Measurements from ENCODE around the gene PTGES3. TPM values are rescaled to one million over a fixed set of nuclear protein-coding genes. Genes with fewer than 3 reads are reported as not detected.
A peak's percentile ranks its signal among the peaks of the same experiment; 100 is the strongest.
"Not testable (repeated sequence)": the region's sequence is repeated elsewhere in the genome, so short reads cannot be mapped to it uniquely, and the experiment has no call there.

The PTGES3 gene
- total RNA-seq, 2 experiments from 2014 or later = 355 to 356 TPM

GRCh38 chr12:56648023-56648422 lies 40.1 kb downstream of the PTGES3 start:
- Mint-ChIP-seq H3K4me1 (ENCODE audit: low read depth) (peaks cover 22% of the 10 kb centered on the region), H3K36me3 (peaks cover 33% of the 10 kb centered on the region)
- CTCF ChIA-PET, H3K9me3 Mint-ChIP-seq, H3K4me3 Mint-ChIP-seq, H3K27ac Mint-ChIP-seq, H3K27me3 Mint-ChIP-seq: not testable (repeated sequence)
- intact Hi-C loops (cut with micrococcal nuclease) = loop anchor here (5.0 kb wide), 1 partner anchor 464 kb away; the partner anchor contains the start of gene STAT6
- peak; percentile 1 for DNase-seq
- POLR2A ChIA-PET = interaction anchor here (0.8 kb wide), 1 partner anchor 32 kb away, joined by 3 read pairs; no protein-coding TSS in a partner anchor

- Mint-ChIP-seq H3K4me1 (ENCODE audit: low read depth) (peaks cover 32% of the 10 kb centered on the region), H3K27me3 (no peaks in the 10 kb centered on the region), H3K4me3 (peak within 1 kb of the TSS; percentile 96), H3K36me3 (peaks cover 46% of the 10 kb centered on the region), H3K9me3 (no peaks in the 10 kb centered on the region), H3K27ac (peak within 1 kb of the TSS; percentile 98)
- ChIA-PET POLR2A (interaction anchor here (0.7 to 4.1 kb wide), 11 partner anchors 10 to 527 kb away, joined by 3 to 36 read pairs (median 4); partner anchors contain the start of genes BAZ2A, NACA, PTGES3 and ZC3H10), CTCF (interaction anchor here (0.6 to 2.5 kb wide), 5 partner anchors 10 to 420 kb away, joined by 3 to 39 read pairs (median 3); no protein-coding TSS in a partner anchor)
- DNase-seq = peak; percentile 96
- intact Hi-C loops (cut with micrococcal nuclease) = loop anchor here (1.0 to 5.0 kb wide), 6 partner anchors 10 to 466 kb away; partner anchors contain the start of genes NACA, PTGES3 and STAT6
Observed at GRCh38 chr12:56645717-56646446, 42.2 kb downstream of the PTGES3 start, which contains the start of gene ATP5F1B. TSS of gene ATP5F1B (minus strand) at chr12:56645984. CDS start at chr12:56645963, 21 bp downstream.

- Mint-ChIP-seq H3K27ac (peak overlapping the region; percentile 98), H3K4me1 (ENCODE audit: low read depth) (peaks cover 34% of the 10 kb centered on the region), H3K36me3 (peaks cover 50% of the 10 kb centered on the region), H3K9me3 (no peaks in the 10 kb centered on the region), H3K4me3 (peak overlapping the region; percentile 96), H3K27me3 (no peaks in the 10 kb centered on the region)
- intact Hi-C loops (cut with micrococcal nuclease) = loop anchor here (5.0 kb wide), 1 partner anchor 467 kb away; the partner anchor contains the start of gene STAT6
- peak; percentile 16 for DNase-seq
- CTCF ChIA-PET = interaction anchor here (0.5 to 2.5 kb wide), 4 partner anchors 9 to 261 kb away, joined by 3 to 39 read pairs (median 4); no protein-coding TSS in a partner anchor
- POLR2A ChIA-PET = interaction anchor here (0.7 to 4.1 kb wide), 9 partner anchors 9 to 527 kb away, joined by 3 to 36 read pairs (median 4); partner anchors contain the start of genes BAZ2A, NACA and ZC3H10
Observed at GRCh38 chr12:56645201-56645716, 42.8 kb downstream of the PTGES3 start.

GRCh38 chr12:56644654-56645053 lies 43.4 kb downstream of the PTGES3 start:
- intact Hi-C loops (cut with micrococcal nuclease) = loop anchor here (5.0 kb wide), 1 partner anchor 468 kb away; the partner anchor contains the start of gene STAT6
- H3K9me3 Mint-ChIP-seq = no peaks in the 10 kb centered on the region
- peak overlapping the region; percentile 96 for H3K4me3 Mint-ChIP-seq
- CTCF ChIA-PET = interaction anchor here (2.5 kb wide), 1 partner anchor 9 kb away, joined by 39 read pairs; no protein-coding TSS in a partner anchor
- H3K27me3 Mint-ChIP-seq = no peaks in the 10 kb centered on the region
- H3K36me3 Mint-ChIP-seq = peaks cover 54% of the 10 kb centered on the region
- peak overlapping the region; percentile 98 for H3K27ac Mint-ChIP-seq
- no peak for DNase-seq
- peaks cover 34% of the 10 kb centered on the region for H3K4me1 Mint-ChIP-seq (ENCODE audit: low read depth)
- POLR2A ChIA-PET = interaction anchor here (0.5 to 4.1 kb wide), 6 partner anchors 9 to 526 kb away, joined by 3 to 36 read pairs (median 6); partner anchors contain the start of genes BAZ2A and ZC3H10

GRCh38 chr12:56641219-56641618 lies 46.9 kb downstream of the PTGES3 start:
- ChIA-PET CTCF (interaction anchor here (0.7 kb wide), 1 partner anchor 27 kb away, joined by 3 read pairs; no protein-coding TSS in a partner anchor), POLR2A (no interaction called here)
- peaks cover 73% of the 10 kb centered on the region for H3K36me3 Mint-ChIP-seq
- H3K27me3 Mint-ChIP-seq = no peaks in the 10 kb centered on the region
- H3K27ac Mint-ChIP-seq = peak overlapping the region; percentile 13
- H3K4me3 Mint-ChIP-seq = no peak overlapping the region
- intact Hi-C loops (cut with micrococcal nuclease) = no loop called here
- H3K9me3 Mint-ChIP-seq = no peaks in the 10 kb centered on the region
- no peak for DNase-seq
- peaks cover 48% of the 10 kb centered on the region for H3K4me1 Mint-ChIP-seq (ENCODE audit: low read depth)

- Mint-ChIP-seq H3K36me3 (peaks cover 43% of the 10 kb centered on the region), H3K27ac (peak overlapping the region; percentile 86), H3K4me3 (no peak overlapping the region), H3K4me1 (ENCODE audit: low read depth) (peaks cover 43% of the 10 kb centered on the region), H3K9me3 (no peaks in the 10 kb centered on the region), H3K27me3 (no peaks in the 10 kb centered on the region)
- POLR2A ChIA-PET = interaction anchor here (0.7 to 1.6 kb wide), 2 partner anchors 9 to 69 kb away, joined by 4 to 7 read pairs; no protein-coding TSS in a partner anchor
- no peak for DNase-seq
- CTCF ChIA-PET = no interaction called here
- intact Hi-C loops (cut with micrococcal nuclease) = loop anchor here (2.0 to 10.0 kb wide), 7 partner anchors 35 to 593 kb away; partner anchors contain the start of genes APOF, NAB2, NACA and PTGES3
Observed at GRCh38 chr12:56637621-56638020, 50.5 kb downstream of the PTGES3 start.

GRCh38 chr12:56636675-56637540 lies 51.2 kb downstream of the PTGES3 start:
- peaks cover 45% of the 10 kb centered on the region for H3K4me1 Mint-ChIP-seq (ENCODE audit: low read depth)
- intact Hi-C loops (cut with micrococcal nuclease) = loop anchor here (1.0 to 10.0 kb wide), 10 partner anchors 9 to 592 kb away; partner anchors contain the start of genes APOF, NAB2, NACA and PTGES3
- peak; percentile 96 for DNase-seq
- ChIA-PET CTCF (interaction anchor here (0.6 to 3.2 kb wide), 30 partner anchors 9 to 533 kb away, joined by 3 to 39 read pairs (median 5); partner anchors contain the start of genes ATP5F1B, NACA, PA2G4 and PRIM1), POLR2A (interaction anchor here (0.6 to 3.8 kb wide), 15 partner anchors 8 to 475 kb away, joined by 3 to 59 read pairs (median 4); partner anchors contain the start of genes ATP5F1B, NACA, PTGES3 and STAT2)
- H3K36me3 Mint-ChIP-seq = peaks cover 36% of the 10 kb centered on the region
- H3K9me3 Mint-ChIP-seq = no peaks in the 10 kb centered on the region
- peak overlapping the region; percentile 82 for H3K4me3 Mint-ChIP-seq
- peak overlapping the region; percentile 86 for H3K27ac Mint-ChIP-seq
- no peaks in the 10 kb centered on the region for H3K27me3 Mint-ChIP-seq

- peak; percentile 95 for DNase-seq
- ChIA-PET POLR2A (interaction anchor here (0.6 to 3.8 kb wide), 14 partner anchors 8 to 476 kb away, joined by 3 to 59 read pairs (median 4); partner anchors contain the start of genes ATP5F1B, NACA, PTGES3 and STAT2), CTCF (interaction anchor here (0.6 to 3.2 kb wide), 29 partner anchors 8 to 532 kb away, joined by 3 to 39 read pairs (median 5); partner anchors contain the start of genes ATP5F1B, NACA, PA2G4 and PRIM1)
- peak overlapping the region; percentile 86 for H3K27ac Mint-ChIP-seq
- peaks cover 54% of the 10 kb centered on the region for H3K4me1 Mint-ChIP-seq (ENCODE audit: low read depth)
- intact Hi-C loops (cut with micrococcal nuclease) = loop anchor here (1.0 to 10.0 kb wide), 10 partner anchors 8 to 591 kb away; partner anchors contain the start of genes APOF, NAB2, NACA and PTGES3
- no peaks in the 10 kb centered on the region for H3K9me3 Mint-ChIP-seq
- peaks cover 31% of the 10 kb centered on the region for H3K36me3 Mint-ChIP-seq
- H3K4me3 Mint-ChIP-seq = peak overlapping the region; percentile 82
- H3K27me3 Mint-ChIP-seq = no peaks in the 10 kb centered on the region
Observed at GRCh38 chr12:56635806-56636674, 52.0 kb downstream of the PTGES3 start.

- peaks cover 60% of the 10 kb centered on the region for H3K4me1 Mint-ChIP-seq (ENCODE audit: low read depth)
- POLR2A ChIA-PET = interaction anchor here (1.1 to 3.8 kb wide), 6 partner anchors 10 to 275 kb away, joined by 3 to 59 read pairs (median 10); partner anchors contain the start of genes ATP5F1B, NACA, PTGES3 and STAT2
- CTCF ChIA-PET = interaction anchor here (0.6 to 3.2 kb wide), 12 partner anchors 9 to 517 kb away, joined by 3 to 39 read pairs (median 17); partner anchors contain the start of genes ATP5F1B, PTGES3 and ZC3H10
- peak overlapping the region; percentile 86 for H3K27ac Mint-ChIP-seq
- H3K9me3 Mint-ChIP-seq = no peaks in the 10 kb centered on the region
- intact Hi-C loops (cut with micrococcal nuclease) = loop anchor here (5.0 to 10.0 kb wide), 6 partner anchors 33 to 590 kb away; partner anchors contain the start of genes APOF, CNPY2, NAB2 and RPL41
- H3K4me3 Mint-ChIP-seq = peak overlapping the region; percentile 82
- peak; percentile 81 for DNase-seq
- peaks cover 28% of the 10 kb centered on the region for H3K36me3 Mint-ChIP-seq
- H3K27me3 Mint-ChIP-seq = no peaks in the 10 kb centered on the region
Observed at GRCh38 chr12:56634837-56635791, 53.0 kb downstream of the PTGES3 start.
